ENCODE measurements around the gene MAPK1IP1L.
A peak's percentile ranks its signal among the peaks of the same experiment; 100 is the strongest.
"Not testable (repeated sequence)": the region's sequence is repeated elsewhere in the genome, so short reads cannot be mapped to it uniquely, and the experiment has no call there.

The MAPK1IP1L gene

DNA sequence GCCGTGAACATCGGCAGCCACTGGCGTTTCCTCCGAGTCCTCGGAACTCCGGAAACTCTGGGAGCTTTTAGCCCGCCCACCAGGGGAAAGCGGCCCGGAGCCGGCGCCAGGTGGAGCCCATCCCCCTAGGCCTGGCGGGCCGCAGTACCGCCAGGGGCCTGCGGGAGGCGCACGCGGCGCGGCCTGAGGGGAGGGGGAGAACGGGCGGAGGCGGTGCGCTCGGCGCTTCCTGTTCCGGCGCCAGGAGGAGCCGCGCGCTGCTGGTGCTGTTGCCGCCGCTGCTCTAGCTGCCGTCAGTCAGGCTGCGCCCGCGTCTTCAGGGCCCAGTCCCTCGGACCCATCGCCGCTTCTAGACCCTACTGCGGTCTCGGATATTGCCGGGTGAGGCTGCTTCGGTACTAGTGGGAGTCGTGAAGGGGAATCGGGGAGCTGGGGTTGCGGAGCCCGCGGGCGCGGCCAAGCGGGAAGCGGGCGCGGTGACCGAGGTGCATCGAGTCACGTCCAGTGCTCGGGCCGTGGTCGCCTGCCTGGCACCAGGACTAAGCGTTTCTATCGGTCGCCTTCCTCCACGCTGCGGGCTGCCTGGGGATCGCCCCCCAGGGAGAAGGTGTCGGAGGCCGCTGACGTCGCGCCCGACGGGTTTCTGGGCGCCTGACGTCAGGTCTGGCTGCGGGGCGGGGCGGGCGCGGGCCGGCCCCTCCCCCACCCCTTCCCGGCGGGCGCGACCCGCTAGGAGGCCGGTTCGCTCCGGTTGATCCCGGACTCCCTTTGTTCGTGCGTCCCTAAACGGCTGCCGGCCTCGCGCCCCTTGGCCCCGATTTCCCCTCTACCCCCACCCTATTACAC, at the start of gene MAPK1IP1L:
Gene MAPK1IP1L, plus strand, starts transcription at position 225 of the 846 bp plus-strand sequence. CDS start 10,037 bp downstream, outside the sequence.
- DNase-seq: peak; percentile 77

DNA sequence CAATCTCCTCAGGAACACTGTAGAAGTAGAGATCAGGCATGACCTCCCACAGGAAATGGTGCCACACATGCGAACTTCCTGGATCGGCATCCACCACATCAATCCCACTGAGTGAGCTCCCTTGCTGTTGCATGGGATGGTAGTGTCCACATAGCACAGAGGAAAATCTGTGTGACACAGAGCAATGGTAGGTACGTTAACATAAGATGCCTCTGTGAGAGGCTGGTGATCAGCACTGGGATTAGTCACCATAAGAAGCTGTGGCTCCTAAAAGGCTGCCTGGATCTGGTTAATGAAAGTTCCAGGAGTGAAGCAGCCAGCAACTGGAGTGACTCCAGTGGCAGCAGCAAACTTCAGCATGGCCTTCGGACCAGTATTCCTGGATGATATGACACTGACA, 46.4 kb upstream of the MAPK1IP1L start:
- DNase-seq: no peak

DNA sequence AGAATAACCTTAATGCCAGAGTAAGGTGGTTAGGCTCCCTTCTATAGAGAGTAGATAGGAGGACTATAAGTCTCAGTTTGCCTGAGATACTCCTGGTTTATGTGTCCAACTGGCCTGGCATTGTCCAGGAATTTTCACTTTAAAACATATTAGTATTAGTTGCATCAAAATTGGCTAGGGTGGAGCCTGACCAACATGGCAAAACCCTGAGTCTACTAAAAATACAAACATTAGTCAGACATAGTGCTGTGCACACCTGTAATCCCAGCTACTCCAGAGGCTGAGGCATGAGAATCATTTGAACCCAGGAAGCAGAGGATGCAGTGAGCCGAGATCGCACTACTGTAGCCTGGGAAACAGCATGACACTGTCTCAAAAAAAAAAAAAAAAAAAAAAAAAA, 36.4 kb upstream of the MAPK1IP1L start:
- no peak for DNase-seq

DNA sequence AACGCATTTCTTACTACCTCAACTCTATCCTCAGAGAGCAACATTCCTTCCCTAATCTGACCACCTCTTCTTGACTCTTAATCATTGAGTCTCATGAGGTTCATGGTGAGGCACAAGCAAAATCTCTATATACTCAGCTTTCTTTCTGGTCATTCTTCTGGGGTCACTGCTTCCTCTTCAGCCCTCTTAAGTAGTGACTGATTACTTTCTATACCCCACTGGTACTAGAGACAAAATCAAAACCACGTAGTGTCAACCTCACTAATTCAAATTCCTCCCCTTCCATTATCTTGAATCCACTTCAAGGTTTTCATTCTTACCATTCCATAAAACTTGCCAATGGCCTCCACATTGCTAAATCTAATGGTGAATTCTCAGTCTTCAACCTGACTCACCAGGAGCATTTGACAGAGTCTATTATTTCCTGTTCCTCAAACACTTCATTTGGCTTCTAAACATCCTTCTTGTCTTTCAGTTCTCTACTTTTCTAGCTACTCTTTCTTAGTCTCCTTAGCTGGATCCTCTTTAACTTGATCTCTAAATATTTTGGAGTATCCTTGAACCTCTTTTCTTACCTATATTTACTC, 31.4 kb upstream of the MAPK1IP1L start:
- no peak for DNase-seq

DNA sequence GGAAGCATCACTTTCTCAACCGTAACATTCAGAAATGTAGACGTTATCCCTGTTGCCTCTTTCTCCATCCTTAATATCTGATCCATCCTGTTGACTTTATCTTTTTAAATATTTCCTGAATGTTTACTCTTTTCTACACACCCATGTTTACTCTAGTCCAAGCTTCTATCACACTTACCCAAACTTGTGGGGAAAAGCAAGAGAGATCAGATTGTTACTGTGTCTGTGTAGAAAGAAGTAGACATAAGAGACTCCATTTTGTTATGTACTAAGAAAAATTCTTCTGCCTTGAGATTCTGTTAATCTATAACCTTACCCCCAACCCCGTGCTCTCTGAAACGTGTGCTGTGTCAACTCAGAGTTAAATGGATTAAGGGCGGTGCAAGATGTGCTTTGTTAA, 27.1 kb upstream of the MAPK1IP1L start:
- DNase-seq: not testable (repeated sequence)

DNA sequence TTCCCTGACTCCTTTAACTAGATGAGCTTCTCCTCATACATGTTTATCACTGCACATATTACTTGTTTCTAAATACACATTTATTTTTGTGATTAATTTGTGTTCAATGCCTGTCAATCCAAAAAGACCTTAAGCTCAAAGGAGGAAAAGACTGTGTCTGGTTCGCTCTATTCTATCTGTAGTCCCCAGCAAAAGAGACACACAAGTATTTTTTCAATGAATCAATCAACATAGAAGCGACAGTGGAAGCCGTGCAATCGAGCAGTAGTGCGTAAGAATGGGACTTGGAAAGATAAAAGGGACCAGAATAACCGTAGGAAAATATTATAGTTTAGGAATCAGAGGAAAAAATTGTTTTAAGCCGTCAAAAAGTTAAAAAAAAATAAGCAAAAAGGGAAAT, 25.5 kb upstream of the MAPK1IP1L start:
- DNase-seq: no peak

DNA sequence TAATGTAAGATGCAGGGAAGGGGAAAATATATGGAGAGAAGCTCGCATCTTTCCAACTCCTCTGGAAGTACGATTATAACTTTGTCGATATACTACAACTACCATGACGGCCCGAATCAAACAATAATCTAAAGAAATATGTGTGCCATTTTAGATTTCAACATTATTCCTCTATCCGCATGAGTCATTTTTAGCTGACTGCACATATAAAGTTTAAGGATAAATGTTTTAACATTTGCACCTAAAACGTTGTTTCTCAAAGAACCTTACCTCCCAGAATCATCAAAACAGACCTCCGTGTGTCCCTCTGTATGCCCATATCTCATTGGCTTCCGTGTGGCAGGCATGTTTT, 25.0 kb upstream of the MAPK1IP1L start:
- DNase-seq: no peak

DNA sequence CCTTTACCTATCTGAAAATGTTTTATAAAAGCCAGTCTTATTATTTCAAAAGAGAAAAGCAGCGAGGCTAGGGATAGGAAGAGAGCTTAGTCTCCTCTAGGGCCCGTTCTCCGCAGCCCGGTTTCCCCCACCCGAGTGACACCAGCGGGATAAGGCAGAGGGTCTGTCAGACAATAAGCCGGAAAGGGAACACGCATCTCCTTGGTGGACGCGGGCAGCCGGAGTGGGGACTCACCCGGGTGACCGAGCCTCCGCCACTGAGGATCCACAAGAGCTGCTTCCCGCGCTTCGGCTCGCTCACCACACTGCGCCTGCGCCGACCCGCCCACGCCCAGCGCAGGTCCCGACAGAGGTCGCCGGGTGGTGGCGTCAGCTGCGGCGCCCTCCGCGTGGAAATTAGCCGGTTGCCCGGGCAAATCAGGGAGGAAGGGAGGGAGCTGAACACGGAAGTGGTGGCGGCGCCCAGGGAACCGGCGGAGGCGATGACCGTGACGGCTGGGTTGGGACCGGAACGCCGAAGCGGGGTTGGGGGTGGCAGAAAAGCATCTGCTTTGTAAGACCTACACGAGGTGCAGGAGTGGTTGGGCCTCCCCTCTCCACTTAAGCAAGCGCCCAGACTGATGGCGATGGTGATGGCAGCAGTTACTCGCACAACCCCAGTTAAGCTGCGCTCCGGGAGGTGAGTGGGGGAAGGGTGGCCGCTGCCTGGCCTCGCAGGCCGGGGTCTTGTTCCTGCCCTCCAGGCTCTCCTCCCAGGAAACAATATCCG, 24.5 kb upstream of the MAPK1IP1L start, which contains the start of the genes SOCS4 and WDHD1:
Gene SOCS4, plus strand, starts transcription at position 444 of the 769 bp plus-strand sequence. CDS start 15,806 bp downstream, outside the sequence.
Gene WDHD1, minus strand, starts transcription at position 307 of the 769 bp plus-strand sequence. CDS start 312 bp downstream, outside the sequence.
- DNase-seq: peak; percentile 97

DNA sequence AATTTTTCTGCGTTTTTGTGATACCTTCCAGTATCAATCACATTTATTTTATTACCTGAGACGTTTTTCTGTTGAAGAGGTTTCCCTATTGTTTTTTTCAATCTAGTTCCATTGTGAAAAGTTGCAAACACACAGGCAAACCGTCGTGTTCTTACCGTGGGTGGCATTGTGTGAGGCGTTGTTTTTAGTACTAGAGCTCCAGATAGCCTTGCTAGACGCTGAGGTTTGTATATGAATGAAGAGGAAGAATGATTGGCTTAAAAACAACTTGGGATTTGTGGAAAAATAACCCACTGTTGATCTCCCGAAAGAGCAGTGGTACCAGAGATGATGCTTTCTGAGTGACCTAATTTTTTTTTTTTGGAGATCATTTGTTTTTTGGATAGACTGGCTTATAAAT, 23.4 kb upstream of the MAPK1IP1L start:
- DNase-seq: no peak

DNA sequence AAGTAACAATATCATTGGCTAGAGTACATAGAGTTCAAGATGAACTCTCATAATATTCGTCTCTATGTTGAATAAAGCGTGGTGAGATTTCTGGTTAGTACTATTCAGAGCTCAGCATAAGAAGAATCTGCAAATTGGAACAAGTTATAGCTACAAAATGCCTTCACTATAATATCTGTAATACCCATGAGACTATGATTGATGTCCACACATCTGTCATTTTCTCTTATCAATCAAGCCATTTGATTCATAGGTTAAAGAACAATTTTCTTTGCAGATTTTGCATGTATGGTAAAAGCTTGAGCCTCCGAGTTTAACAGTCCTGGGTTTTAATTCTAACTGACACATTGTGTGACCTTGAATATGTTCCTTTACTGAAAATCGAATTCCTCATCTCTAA, 23.0 kb upstream of the MAPK1IP1L start:
- DNase-seq: no peak

DNA sequence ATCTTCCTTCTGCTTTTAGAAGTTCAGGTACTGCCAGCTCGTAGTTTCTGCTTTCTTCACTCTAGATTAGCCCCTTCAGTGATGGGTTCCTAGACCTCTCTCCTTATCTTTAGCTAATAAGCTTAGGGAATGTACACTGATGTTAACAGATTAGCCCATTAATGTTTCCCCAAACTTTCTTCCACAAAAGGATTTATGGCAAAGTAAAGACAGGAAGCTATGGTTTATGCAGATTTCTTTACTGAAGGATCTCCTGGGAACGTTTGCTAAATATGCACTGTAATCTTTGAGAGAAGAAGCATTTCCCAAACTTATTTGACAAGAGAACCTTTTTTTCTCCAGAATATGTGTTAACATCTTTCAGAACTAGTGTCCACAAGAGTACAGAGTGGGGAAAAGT, 20.3 kb upstream of the MAPK1IP1L start:
- DNase-seq: no peak

DNA sequence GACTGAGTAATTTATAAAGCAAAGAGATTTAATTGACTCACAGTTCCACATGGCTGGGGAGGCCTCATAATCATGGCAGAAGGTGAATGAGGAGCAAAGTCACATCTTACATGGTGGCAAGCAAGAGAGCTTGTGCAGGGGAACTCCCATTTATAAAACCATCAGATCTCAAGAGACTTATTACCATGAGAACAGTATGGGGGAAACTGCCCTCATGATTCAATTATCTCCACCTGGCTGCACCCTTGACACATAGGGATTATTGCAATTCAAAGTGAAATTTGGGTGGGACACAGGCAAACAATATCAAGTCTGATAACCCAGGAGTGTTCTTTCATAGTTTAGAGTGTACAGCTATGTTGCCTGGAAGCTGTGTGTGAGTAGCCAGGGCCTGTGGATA, 13.5 kb upstream of the MAPK1IP1L start:
- DNase-seq: not testable (repeated sequence)

DNA sequence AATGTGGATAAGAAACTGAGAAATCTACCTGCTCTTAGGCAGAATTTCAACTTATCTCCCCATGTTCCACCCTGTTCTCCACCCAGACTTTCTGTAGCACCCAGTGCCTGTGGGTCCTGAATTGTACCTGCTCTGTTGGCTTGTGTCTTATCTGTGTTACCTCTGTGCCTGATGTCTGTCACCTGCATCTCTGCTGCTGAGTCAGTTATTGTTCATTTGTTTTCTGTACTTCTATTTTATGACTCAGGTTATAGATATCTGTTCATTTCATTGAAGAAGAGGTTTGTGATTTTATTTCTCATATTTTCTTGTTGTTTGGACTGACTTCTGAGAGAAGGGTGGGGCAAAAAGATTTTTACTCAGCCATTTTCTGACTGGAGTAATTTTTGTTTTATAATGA, 12.7 kb upstream of the MAPK1IP1L start:
- no peak for DNase-seq

DNA sequence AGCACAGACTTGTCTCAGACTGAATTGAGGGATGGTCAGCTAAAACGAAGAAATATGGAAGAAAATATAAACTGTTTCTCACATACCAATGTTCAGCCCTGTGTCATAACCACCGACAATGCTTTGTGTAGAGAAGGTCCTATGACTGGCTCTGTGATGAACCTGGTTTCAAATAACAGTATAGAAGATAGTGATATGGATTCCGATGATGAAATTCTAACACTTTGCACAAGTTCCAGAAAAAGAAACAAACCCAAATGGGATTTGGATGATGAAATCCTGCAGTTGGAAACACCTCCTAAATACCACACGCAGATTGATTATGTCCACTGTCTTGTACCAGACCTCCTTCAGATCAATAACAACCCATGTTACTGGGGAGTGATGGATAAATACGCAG, 7.9 kb upstream of the MAPK1IP1L start:
- DNase-seq: no peak

DNA sequence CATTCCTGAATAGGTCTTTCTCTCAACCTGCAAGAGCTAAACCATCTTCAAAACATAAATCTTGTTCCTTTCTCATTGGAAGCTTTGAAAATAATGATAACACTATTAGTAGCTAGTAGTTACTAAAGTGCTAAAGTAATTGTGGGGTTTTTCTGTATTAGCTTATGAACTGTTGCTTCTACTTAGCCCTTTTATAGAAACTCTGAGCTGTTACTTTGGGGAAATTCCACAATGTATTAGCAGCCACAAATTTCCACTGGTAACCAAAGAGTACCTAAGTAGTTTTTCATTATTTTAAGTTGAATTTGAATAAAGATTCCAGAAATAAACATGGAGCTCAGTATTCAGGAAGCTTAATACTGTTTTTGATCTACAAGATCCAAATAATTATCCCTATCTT, 6.4 kb upstream of the MAPK1IP1L start:
- no peak for DNase-seq

DNA sequence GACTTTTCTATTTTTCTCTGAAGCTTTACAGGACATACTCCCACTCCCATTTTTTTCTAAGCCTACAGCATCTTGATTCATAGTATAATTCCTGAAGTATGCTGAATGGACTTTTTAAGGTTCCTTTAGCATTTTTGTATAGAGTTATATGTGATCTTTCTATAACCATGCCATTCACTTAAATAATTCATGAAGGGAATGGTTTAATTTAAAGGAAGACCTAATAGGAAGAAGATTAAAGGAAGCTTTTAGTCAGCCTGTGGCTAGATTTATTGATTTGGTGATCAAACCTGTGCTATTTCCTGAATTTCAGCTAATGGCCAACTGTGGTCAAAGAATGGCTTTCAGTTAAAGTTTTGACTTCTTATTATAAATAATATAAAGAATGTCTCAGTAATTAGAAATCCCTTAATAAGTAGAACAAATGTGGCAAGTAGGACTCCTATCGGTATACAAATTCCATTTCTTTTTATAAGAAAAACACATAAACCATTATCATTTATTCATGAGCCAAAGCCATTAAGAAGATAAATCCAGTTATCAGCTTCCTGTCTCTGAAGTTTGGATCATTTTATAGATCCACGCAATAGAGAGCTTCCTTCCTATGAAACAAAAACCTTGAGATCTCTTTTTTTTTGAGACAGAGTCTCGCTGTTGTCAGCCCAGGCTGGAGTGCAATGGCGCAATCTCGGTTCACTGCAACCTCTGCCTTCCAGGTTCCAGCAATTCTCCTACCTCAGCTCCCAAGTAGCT, 4.0 kb upstream of the MAPK1IP1L start:
- DNase-seq: no peak

DNA sequence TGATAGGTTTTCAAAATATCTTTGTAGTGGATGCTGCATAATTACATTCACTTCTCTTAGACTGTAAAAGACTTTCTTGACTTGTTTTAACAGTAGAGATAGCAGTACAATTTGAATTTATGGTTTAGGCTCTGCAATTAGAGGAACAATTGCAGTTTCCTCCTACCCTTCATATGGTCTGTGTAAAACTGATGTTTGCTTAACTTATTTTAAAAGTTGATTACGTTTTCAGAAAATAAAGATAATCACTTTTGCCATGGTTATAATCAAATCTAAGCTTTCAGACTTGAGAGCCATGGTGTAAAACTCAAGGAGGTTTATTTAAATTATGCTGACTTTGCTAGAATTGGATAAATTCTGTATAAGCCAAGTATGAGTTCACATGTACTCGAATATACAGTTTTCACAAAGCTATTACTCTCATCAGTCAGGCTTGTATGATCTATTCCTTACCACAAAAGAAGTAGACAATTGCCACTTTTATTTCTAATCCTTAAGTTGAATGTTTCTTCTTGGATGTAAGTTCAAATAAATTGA, 2.5 kb upstream of the MAPK1IP1L start:
- no peak for DNase-seq

DNA sequence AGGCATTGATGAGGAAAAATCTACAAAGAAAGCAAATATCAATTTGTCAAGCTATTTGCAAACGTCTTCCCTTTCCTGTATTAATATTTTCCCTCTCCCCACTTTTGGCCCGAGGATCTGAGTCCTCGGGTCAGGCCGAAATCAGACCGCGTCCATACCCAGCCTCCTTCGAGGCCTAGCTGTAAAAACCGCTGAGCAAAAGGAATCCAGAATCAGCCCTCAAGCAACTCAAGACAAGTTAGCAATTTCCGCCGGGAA, 353 bp upstream of the MAPK1IP1L start:
- DNase-seq: no peak

DNA sequence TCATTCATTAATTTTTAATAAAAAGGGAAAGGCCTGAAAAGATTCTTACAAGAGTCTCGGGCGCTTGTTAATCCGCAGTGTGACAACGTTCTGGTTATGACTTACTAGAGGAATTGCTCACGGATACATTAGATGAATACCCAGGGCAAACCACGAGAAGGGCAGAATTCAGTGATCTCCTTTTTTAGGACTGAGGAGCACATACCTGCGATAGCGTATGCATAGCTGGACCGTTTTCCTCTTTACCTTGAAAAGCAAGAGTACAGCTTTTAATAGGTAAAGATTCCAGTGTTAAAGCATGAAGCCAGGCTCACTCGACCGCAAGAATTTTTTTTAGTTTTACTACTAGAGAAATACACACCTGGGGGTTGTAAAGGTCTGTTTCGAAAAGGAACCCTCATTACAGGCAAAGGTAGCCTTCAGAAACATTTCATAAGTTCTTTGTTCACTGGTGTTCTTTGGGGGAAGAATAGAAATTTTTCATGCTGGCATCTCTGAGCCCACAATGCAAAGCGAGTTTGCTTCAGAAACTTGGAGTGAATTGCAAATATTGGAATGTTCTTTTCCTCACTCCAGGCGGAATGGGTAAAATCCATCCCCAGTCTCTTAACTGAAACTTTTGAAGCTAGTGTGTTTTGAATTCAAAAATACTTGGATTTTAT, 953 bp downstream of the MAPK1IP1L start:
- no peak for DNase-seq

DNA sequence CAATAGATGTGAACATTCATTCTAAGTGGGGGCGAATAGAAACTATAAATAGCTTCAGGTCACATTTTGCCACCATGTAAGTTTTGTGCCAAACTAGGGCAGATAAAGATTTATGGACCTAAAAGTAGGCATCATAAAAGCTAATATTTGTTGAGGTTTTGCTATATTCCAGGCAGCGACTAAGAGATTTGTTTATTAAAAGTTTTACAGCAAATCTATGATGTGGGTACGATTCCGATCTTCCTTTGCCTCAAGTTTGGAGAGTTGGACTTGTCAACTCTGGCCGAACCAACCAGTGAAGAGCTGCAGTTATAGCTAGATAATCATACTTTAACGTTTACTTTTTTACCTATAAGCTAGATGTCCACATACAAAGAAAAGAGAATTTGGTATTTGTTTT, 1.6 kb downstream of the MAPK1IP1L start:
- no peak for DNase-seq

DNA sequence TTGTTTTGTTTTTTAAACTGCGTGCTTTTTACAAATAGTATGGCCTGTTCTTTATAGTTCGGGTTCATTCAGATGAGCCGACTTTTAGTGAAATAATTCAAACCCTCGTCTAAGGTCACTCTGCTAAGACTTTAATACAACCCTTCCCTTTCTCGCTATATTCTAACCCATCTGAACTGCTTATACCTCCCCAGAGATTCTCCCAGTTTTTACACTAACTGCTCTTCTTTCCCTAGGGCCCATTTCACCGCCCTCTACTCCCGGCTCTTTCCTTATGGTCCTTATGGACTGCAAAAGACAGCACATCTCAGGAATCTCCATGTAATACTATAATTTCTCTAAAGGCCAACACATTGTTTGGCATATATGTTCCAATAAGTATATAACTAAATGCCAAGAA, 2.1 kb downstream of the MAPK1IP1L start:
- DNase-seq: no peak

DNA sequence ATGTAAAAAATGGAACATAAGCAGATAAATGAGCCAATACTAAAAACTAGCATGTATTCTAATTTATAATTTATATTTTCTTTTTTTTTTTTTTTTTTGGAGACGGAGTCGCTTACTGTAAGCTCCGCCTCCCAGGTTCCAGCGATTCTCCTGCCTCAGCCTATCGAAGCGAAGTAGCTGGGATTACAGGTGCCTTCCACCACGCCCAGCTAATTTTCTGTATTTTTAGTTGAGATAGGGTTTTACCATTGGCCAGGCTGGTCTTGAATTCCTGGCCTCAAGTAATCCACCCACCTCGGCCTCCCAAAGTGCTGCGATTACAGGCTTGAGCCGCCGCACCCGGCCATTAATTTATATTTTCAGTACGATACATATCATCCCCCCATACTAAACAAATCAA, 2.7 kb downstream of the MAPK1IP1L start:
- no peak for DNase-seq
